Left ventricle myocardium inferior (tissue), 1 donor: ENCODE data around the gene PPM1L. TPM values are rescaled to one million over a fixed set of nuclear protein-coding genes. Genes with fewer than 3 reads are reported as not detected.

Experiments used
- DNase-seq: peaks from one replicate; pipeline ENCODE4 v3.0.0-alpha.2; 2020
- H3K27ac ChIP-seq: fragments of 200-600 bp; replicated peaks from 2 replicates; pipeline ENCODE4 v1.8.0; 2021
- H3K27me3 ChIP-seq: fragments of 200-600 bp; 2 replicates; pipeline ENCODE4 v1.8.0; 2021; ENCODE audit warnings: low read depth
- H3K36me3 ChIP-seq: fragments of 200-600 bp; 2 replicates; pipeline ENCODE4 v1.8.0; 2021
- H3K4me1 ChIP-seq: fragments of 200-600 bp; 2 replicates; pipeline ENCODE4 v1.8.0; 2021
- H3K4me3 ChIP-seq: fragments of 200-600 bp; 2 replicates; pipeline ENCODE4 v1.8.0; 2021; ENCODE audit warnings: mild to moderate bottlenecking, moderate library complexity
- H3K9me3 ChIP-seq: fragments of 200-600 bp; replicated peaks from 2 replicates; pipeline ENCODE4 v1.8.0; 2021
- intact Hi-C: fragments of 100-400 bp; cut with micrococcal nuclease; formaldehyde crosslinking; loops from one replicate; pipeline ENCODE4 v1.11.0; 2022
- total RNA-seq: library from RNA; stranded (reverse); fragmentation: NEBNext Ultra II Directional; extraction: Animal tissue kit (Norgen Biotek cat#: 25700); gene quantifications from one replicate; pipeline ENCODE4 v1.2.1, GENCODE V29; 2021
- TF ChIP-seq, protein P1 (sequence below): fragments of 200-600 bp; IDR thresholded peaks from 2 replicates; pipeline ENCODE4 v1.8.0; 2021; ENCODE audit warnings: antibody characterized with exemption, mild to moderate bottlenecking, borderline replicate concordance
- donor health status: DM: no; HTN: yes; CAD: no; lungs with severe emphysema.

PPM1L gene
- total RNA-seq, 1 donor from 2014 or later = 51.1 TPM

DNA sequence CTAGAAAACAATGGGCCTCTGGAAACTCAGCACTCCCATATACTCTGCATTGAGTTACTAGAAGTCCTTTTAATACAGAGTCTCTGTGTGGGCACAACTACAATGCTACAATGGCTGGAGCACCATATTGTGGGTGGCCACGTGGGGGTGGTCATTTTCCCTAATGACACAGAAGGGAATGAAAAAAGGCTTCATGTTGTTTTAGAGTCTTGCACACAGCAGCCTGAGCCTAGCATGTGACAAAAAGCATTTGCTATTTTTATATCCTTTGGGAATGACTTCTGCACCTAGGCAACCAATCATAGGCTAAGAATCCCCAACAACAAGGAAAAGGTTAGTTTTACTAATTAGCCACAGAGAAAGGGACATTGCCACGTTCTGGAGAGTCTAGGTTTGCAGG is 120.6 kb downstream of the PPM1L start:
- Histone ChIP-seq H3K9me3 (peaks cover 10% of the 10 kb centered on the region), H3K4me1 (peaks cover 33% of the 10 kb centered on the region), H3K27me3 (no peaks in the 10 kb centered on the region), H3K36me3 (no peaks in the 10 kb centered on the region), H3K27ac (peak overlapping the region; percentile 1), H3K4me3 (no peak overlapping the region)
- DNase-seq = no peak
- TF ChIP-seq, protein P1, sequence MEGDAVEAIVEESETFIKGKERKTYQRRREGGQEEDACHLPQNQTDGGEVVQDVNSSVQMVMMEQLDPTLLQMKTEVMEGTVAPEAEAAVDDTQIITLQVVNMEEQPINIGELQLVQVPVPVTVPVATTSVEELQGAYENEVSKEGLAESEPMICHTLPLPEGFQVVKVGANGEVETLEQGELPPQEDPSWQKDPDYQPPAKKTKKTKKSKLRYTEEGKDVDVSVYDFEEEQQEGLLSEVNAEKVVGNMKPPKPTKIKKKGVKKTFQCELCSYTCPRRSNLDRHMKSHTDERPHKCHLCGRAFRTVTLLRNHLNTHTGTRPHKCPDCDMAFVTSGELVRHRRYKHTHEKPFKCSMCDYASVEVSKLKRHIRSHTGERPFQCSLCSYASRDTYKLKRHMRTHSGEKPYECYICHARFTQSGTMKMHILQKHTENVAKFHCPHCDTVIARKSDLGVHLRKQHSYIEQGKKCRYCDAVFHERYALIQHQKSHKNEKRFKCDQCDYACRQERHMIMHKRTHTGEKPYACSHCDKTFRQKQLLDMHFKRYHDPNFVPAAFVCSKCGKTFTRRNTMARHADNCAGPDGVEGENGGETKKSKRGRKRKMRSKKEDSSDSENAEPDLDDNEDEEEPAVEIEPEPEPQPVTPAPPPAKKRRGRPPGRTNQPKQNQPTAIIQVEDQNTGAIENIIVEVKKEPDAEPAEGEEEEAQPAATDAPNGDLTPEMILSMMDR = no peak
- intact Hi-C loops = no loop called here

DNA sequence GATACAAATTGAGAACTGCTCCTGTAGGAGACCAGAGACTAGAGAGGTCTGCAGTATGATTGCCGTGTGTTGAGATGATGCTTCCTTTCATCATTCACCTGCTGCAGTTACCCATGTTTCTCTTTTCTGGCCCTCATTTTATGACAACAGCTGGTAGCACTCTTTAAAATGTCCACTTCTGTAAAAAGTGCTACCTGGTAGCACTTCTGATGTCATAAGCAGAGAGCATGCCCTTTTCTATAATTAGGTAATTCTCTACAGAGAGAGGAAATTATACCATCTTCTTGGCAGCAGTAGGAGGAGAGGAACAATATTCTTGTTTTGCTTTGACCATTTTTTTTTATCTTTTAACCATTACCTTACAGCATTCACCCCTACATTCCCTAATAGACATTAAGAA is 123.8 kb downstream of the PPM1L start:
- Histone ChIP-seq H3K27me3 (no peaks in the 10 kb centered on the region), H3K4me3 (no peak overlapping the region), H3K9me3 (peaks cover 10% of the 10 kb centered on the region), H3K4me1 (peaks cover 39% of the 10 kb centered on the region), H3K27ac (no peak overlapping the region), H3K36me3 (no peaks in the 10 kb centered on the region)
- DNase-seq = no peak
- intact Hi-C loops = no loop called here
- TF ChIP-seq, protein P1 = no peak

GRCh38 chr3:160883373-160883772 is 127.3 kb downstream of the PPM1L start:
- H3K36me3 ChIP-seq = no peaks in the 10 kb centered on the region
- no peak overlapping the region for H3K4me3 ChIP-seq
- no peak overlapping the region for H3K27ac ChIP-seq
- intact Hi-C loops = no loop called here
- no peaks in the 10 kb centered on the region for H3K27me3 ChIP-seq
- peaks cover 35% of the 10 kb centered on the region for H3K4me1 ChIP-seq
- peaks cover 3% of the 10 kb centered on the region for H3K9me3 ChIP-seq
- TF ChIP-seq, protein P1 = peak; percentile 16
- DNase-seq = no peak

GRCh38 chr3:160885791-160886286 is 129.8 kb downstream of the PPM1L start:
- Histone ChIP-seq H3K4me1 (peaks cover 28% of the 10 kb centered on the region), H3K9me3 (no peaks in the 10 kb centered on the region), H3K4me3 (no peak overlapping the region), H3K36me3 (no peaks in the 10 kb centered on the region), H3K27ac (peak overlapping the region; percentile 16), H3K27me3 (no peaks in the 10 kb centered on the region)
- DNase-seq = peak; percentile 82
- intact Hi-C loops = no loop called here
- TF ChIP-seq, protein P1 = peak; percentile 21

- Histone ChIP-seq H3K4me3 (no peak overlapping the region), H3K4me1 (peaks cover 28% of the 10 kb centered on the region), H3K27ac (peak overlapping the region; percentile 9), H3K36me3 (no peaks in the 10 kb centered on the region), H3K27me3 (no peaks in the 10 kb centered on the region), H3K9me3 (peaks cover 2% of the 10 kb centered on the region)
- intact Hi-C loops = no loop called here
- TF ChIP-seq, protein P1 = no peak
- DNase-seq = no peak
Observed at GRCh38 chr3:160886421-160886820, 130.4 kb downstream of the PPM1L start.

GRCh38 chr3:160893207-160893606 is 137.2 kb downstream of the PPM1L start:
- Histone ChIP-seq H3K9me3 (peaks cover 4% of the 10 kb centered on the region), H3K36me3 (no peaks in the 10 kb centered on the region), H3K27me3 (no peaks in the 10 kb centered on the region), H3K4me3 (no peak overlapping the region), H3K4me1 (peaks cover 2% of the 10 kb centered on the region), H3K27ac (no peak overlapping the region)
- TF ChIP-seq, protein P1 = no peak
- intact Hi-C loops = no loop called here
- DNase-seq = no peak
